CD14-positive monocyte (primary cell): ENCODE data around the gene ZDHHC13. TPM values are rescaled to one million over a fixed set of nuclear protein-coding genes. Genes with fewer than 3 reads are reported as not detected.

ENCODE experiments used
- DNase-seq, 3 donors: peaks; one replicate each; pipeline ENCODE4 v3.0.0-alpha.2; 2011 to 2022
- H2AFZ ChIP-seq: 2 replicates; pipeline ENCODE4 v1.6.0; 2012; ENCODE audit warnings: mild to moderate bottlenecking, low read depth, low read length, inconsistent platforms; ENCODE audit not compliant: insufficient read depth, poor library complexity, severe bottlenecking
- H3K27ac ChIP-seq, 2 donors: 1 replicate in 1 of 2; 2 replicates in 1 of 2; pipeline ENCODE4 v1.5.1; 2012 to 2013; ENCODE audit warnings: low read length in 2 of 2, control low read depth in 1 of 2, inconsistent platforms in 1 of 2, low read depth in 1 of 2, mild to moderate bottlenecking in 1 of 2
- H3K27me3 ChIP-seq, 2 donors: one replicate each; pipeline versions ENCODE4 v1.6.0 to v1.6.1; 2011 to 2013; ENCODE audit warnings: low read length in 2 of 2; ENCODE audit not compliant: control insufficient read depth in 2 of 2, insufficient read depth in 2 of 2
- H3K36me3 ChIP-seq, 2 donors: replicated peaks in 1 of 2; 1 replicate in 1 of 2; 2 replicates in 1 of 2; pipeline versions ENCODE4 v1.5.1 to v1.6.1; 2012 to 2013; ENCODE audit warnings: low read length in 2 of 2, control low read depth in 1 of 2, inconsistent platforms in 1 of 2, mild to moderate bottlenecking in 1 of 2; ENCODE audit not compliant: insufficient read depth in 2 of 2, control insufficient read depth in 1 of 2
- H3K4me1 ChIP-seq, 2 donors: 1 replicate in 1 of 2; 2 replicates in 1 of 2; pipeline versions ENCODE4 v1.5.1 to v1.6.1; 2012 to 2013; ENCODE audit warnings: low read length in 2 of 2, control low read depth in 1 of 2, inconsistent platforms in 1 of 2, mild to moderate bottlenecking in 1 of 2, moderate library complexity in 1 of 2; ENCODE audit not compliant: insufficient read depth in 2 of 2, control insufficient read depth in 1 of 2
- H3K4me2 ChIP-seq: replicated peaks from 2 replicates; pipeline ENCODE3; 2012; ENCODE audit warnings: low read length, moderate library complexity, mild to moderate bottlenecking; ENCODE audit not compliant: poor library complexity, severe bottlenecking; ENCODE audit errors: extremely low read depth
- H3K4me3 ChIP-seq, 3 experiments: fragments of 200-600 bp in 1 of 3; sonication (generic) in 1 of 3; replicated peaks in 1 of 3; 1 replicate in 2 of 3; 2 replicates in 1 of 3; pipeline ENCODE4 v1.5.1; 2011 to 2013; ENCODE audit warnings: low read length in 3 of 3, mild to moderate bottlenecking in 3 of 3, control low read depth in 2 of 3, low read depth in 2 of 3, inconsistent platforms in 1 of 3, moderate library complexity in 1 of 3
- H3K79me2 ChIP-seq: 2 replicates; pipeline ENCODE4 v1.6.0; 2012; ENCODE audit warnings: mild to moderate bottlenecking, control low read depth, inconsistent platforms, low read length, moderate library complexity; ENCODE audit not compliant: insufficient read depth
- H3K9ac ChIP-seq: 2 replicates; pipeline ENCODE4 v1.6.0; 2017; ENCODE audit warnings: low read length, mild to moderate bottlenecking; ENCODE audit not compliant: insufficient read depth, poor library complexity, severe bottlenecking
- H3K9me3 ChIP-seq, 2 donors: replicated peaks in 1 of 2; 1 replicate in 1 of 2; 2 replicates in 1 of 2; pipeline versions ENCODE4 v1.5.1 to v1.6.1; 2012 to 2013; ENCODE audit warnings: low read length in 2 of 2, control low read depth in 1 of 2; ENCODE audit not compliant: control insufficient read depth in 1 of 2, insufficient read depth in 1 of 2
- H4K20me1 ChIP-seq: 2 replicates; pipeline ENCODE4 v1.6.0; 2012; ENCODE audit warnings: mild to moderate bottlenecking, low read length, control low read depth, moderate library complexity; ENCODE audit not compliant: insufficient read depth
- H3K27ac Mint-ChIP-seq, 7 donors: one replicate each; pipeline ENCODE4 v1.8.0; 2020; ENCODE audit warnings: mild to moderate bottlenecking in 7 of 7, mixed read lengths in 7 of 7, moderate library complexity in 6 of 7, inconsistent platforms in 2 of 7
- H3K27me3 Mint-ChIP-seq, 3 donors: one replicate each; pipeline ENCODE4 v1.8.0; 2021 to 2022; ENCODE audit warnings: low read depth in 3 of 3, mild to moderate bottlenecking in 3 of 3, mixed read lengths in 3 of 3, moderate library complexity in 3 of 3, inconsistent platforms in 1 of 3
- H3K36me3 Mint-ChIP-seq, 2 donors: one replicate each; pipeline ENCODE4 v1.8.0; 2020; ENCODE audit warnings: mixed read lengths in 2 of 2, inconsistent platforms in 1 of 2, mild to moderate bottlenecking in 1 of 2
- H3K4me1 Mint-ChIP-seq: one replicate; pipeline ENCODE4 v1.8.0; 2020; ENCODE audit warnings: mild to moderate bottlenecking, mixed read lengths
- H3K4me3 Mint-ChIP-seq, 2 donors: one replicate each; pipeline ENCODE4 v1.8.0; 2020; ENCODE audit warnings: mild to moderate bottlenecking in 2 of 2, mixed read lengths in 2 of 2, moderate library complexity in 1 of 2
- H3K9me3 Mint-ChIP-seq, 7 donors: one replicate each; pipeline ENCODE4 v1.8.0; 2020 to 2022; ENCODE audit warnings: mixed read lengths in 7 of 7, mild to moderate bottlenecking in 6 of 7, moderate library complexity in 6 of 7, inconsistent platforms in 2 of 7
- CTCF ChIP-seq: fragments of 200-600 bp; IDR thresholded peaks from one replicate; pipeline ENCODE4 v1.8.0; 2022; ENCODE audit warnings: antibody characterized with exemption, mild to moderate bottlenecking
- WGBS: methylation state at CpG from one replicate; pipeline ENCODE4 v1.1.5; 2013; ENCODE audit warnings: missing lambda C conversion rate; ENCODE audit not compliant: insufficient coverage; 5-methylcytosine and 5-hydroxymethylcytosine counted together
- intact Hi-C, 2 donors: fragments of 100-400 bp; cut with micrococcal nuclease; formaldehyde crosslinking; loops; one replicate each; pipeline versions ENCODE4 v1.15.0 to v1.15.1; 2023
- polyA plus RNA-seq, 3 donors: library from polyadenylated mRNA; depleted of rRNA in 1 of 3; unstranded in 2 of 3; stranded (reverse) in 1 of 3; fragments of 300-500 nt in 2 of 3; fragments of >200 nt in 1 of 3; fragmentation: Illumina TruSeq in 2 of 3; gene quantifications; 1 replicate in 2 of 3; 2 replicates in 1 of 3; pipeline ENCODE4 v1.2.3, GENCODE V29; 2012 to 2021

Gene ZDHHC13
- polyA plus RNA-seq, 3 donors: 5.6 to 7.5 (median 5.6) TPM

DNA sequence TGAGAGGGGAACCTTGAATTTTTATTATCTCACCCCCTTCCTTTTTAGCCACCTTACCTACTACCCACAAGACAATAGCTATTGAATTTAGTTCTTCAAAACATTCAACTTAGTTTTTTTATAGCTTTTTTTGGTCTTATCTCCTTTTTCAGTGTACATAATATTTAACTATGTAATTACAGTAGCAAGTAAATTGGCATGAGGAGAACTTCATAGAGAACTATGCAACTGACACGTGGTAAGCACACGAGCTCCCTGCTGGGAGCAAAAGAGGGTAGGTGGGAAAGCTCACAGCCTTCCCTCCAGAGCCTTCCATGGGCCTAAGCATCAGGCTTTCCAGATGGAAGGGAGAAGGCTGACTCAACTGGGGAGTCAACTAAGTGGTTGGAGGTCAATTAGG is 22.1 kb upstream of the ZDHHC13 start:
- intact Hi-C loops: no loop called here
- TF ChIP-seq CTCF: no peak
- Mint-ChIP-seq H3K36me3 (no peaks in the 10 kb centered on the region), H3K27ac (no peak overlapping the region), H3K4me3 (no peak overlapping the region), H3K27me3 (peaks cover 0 to 6% (median 3%) of the 10 kb centered on the region in 3 donors), H3K9me3 (peaks cover 0 to 3% (median 0%) of the 10 kb centered on the region in 7 donors), H3K4me1 (no peaks in the 10 kb centered on the region)
- H3K4me1 ChIP-seq: no peaks in the 10 kb centered on the region
- H2AFZ ChIP-seq: no peak overlapping the region
- H3K27me3 ChIP-seq: no peaks in the 10 kb centered on the region
- H3K4me3 ChIP-seq: no peak overlapping the region
- H3K79me2 ChIP-seq: no peaks in the 10 kb centered on the region
- H3K27ac ChIP-seq: no peak overlapping the region
- no peaks in the 10 kb centered on the region for H4K20me1 ChIP-seq
- WGBS: no CpG with 5 or more reads among the region's 2 CpGs
- no peak overlapping the region for H3K4me2 ChIP-seq
- H3K9me3 ChIP-seq: no peaks in the 10 kb centered on the region
- H3K9ac ChIP-seq: no peak overlapping the region
- H3K36me3 ChIP-seq: no peaks in the 10 kb centered on the region
- DNase-seq: no peak

DNA sequence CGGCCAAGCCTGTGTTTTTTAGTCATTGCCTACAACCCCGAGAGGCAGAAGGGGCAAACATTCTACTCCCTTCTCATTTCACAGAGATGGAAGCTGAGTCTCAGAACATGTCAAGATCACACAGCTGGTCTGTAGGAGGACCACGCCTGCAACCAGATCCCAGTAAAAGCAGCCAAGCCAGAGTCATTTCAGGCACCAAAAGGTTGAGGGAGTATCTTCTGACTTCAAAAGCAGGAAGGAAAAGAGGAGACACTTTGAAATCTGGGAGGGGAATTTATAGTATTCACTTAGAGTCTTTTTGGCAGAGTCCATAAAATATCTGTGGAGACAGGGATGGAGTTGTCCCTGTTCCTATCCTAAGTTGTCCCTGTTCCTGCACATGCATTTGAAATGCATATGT is 17.9 kb upstream of the ZDHHC13 start:
- Histone ChIP-seq H3K4me3 (no peak overlapping the region), H3K27ac (no peak overlapping the region), H3K27me3 (no peaks in the 10 kb centered on the region), H3K36me3 (no peaks in the 10 kb centered on the region), H2AFZ (no peak overlapping the region), H3K4me2 (no peak overlapping the region), H3K79me2 (no peaks in the 10 kb centered on the region), H3K9ac (no peak overlapping the region), H3K4me1 (no peaks in the 10 kb centered on the region), H3K9me3 (no peaks in the 10 kb centered on the region), H4K20me1 (no peaks in the 10 kb centered on the region)
- Mint-ChIP-seq H3K4me3 (no peak overlapping the region), H3K27ac (peak overlapping the region in 1 of 7 donors; percentile 26), H3K4me1 (no peaks in the 10 kb centered on the region), H3K9me3 (peaks cover 0 to 3% (median 2%) of the 10 kb centered on the region in 7 donors), H3K27me3 (peaks cover 3 to 6% (median 4%) of the 10 kb centered on the region in 3 donors), H3K36me3 (no peaks in the 10 kb centered on the region)
- no peak for DNase-seq
- TF ChIP-seq CTCF: no peak
- 80% methylated on average over 1 of the region's 3 CpGs for WGBS
- intact Hi-C loops: no loop called here
